Type B pancreatic cell (in vitro differentiated cells): ENCODE results near the gene C10orf105. TPM values are rescaled to one million over a fixed set of nuclear protein-coding genes. Genes with fewer than 3 reads are reported as not detected.

Experiments
- DNase-seq: peaks from one replicate; pipeline ENCODE4 v3.0.0; 2021; ENCODE audit warnings: mixed read lengths; ENCODE audit not compliant: unreplicated experiment; ENCODE audit errors: extremely low spot score
- H3K27ac Mint-ChIP-seq: 2 replicates; pipeline ENCODE4 v1.8.0; 2021; ENCODE audit warnings: mild to moderate bottlenecking, mixed read lengths
- H3K27me3 Mint-ChIP-seq: 2 replicates; pipeline ENCODE4 v1.8.0; 2021; ENCODE audit warnings: mixed read lengths
- H3K36me3 Mint-ChIP-seq: 2 replicates; pipeline ENCODE4 v1.8.0; 2021; ENCODE audit warnings: mixed read lengths
- H3K4me1 Mint-ChIP-seq: one replicate; pipeline ENCODE4 v1.8.0; 2021; ENCODE audit warnings: mixed read lengths; ENCODE audit not compliant: unreplicated experiment
- H3K4me3 Mint-ChIP-seq: 2 replicates; pipeline ENCODE4 v1.8.0; 2021; ENCODE audit warnings: mild to moderate bottlenecking, mixed read lengths
- H3K9me3 Mint-ChIP-seq: 2 replicates; pipeline ENCODE4 v1.8.0; 2021; ENCODE audit warnings: mixed read lengths
- CTCF ChIP-seq: fragments of 200-600 bp; sonication (generic); conservative IDR thresholded peaks from 2 replicates; pipeline ENCODE4 v1.5.0; 2021; ENCODE audit warnings: antibody characterized with exemption, mild to moderate bottlenecking
- total RNA-seq: library from RNA; stranded (reverse); gene quantifications from 2 replicates; pipeline ENCODE4 v1.2.1, GENCODE V29; 2021; ENCODE audit warnings: low replicate concordance

C10orf105 gene
- total RNA-seq, 1 donor from 2014 or later, result 0.31 TPM

- DNase-seq, result no peak
- Mint-ChIP-seq H3K9me3 (no peaks in the 10 kb centered on the region), H3K27me3 (no peaks in the 10 kb centered on the region), H3K4me3 (no peak overlapping the region), H3K4me1 (peaks cover 30% of the 10 kb centered on the region), H3K36me3 (no peaks in the 10 kb centered on the region), H3K27ac (peak overlapping the region; percentile 63)
- TF ChIP-seq CTCF, result no peak
These were observed 33.7 kb upstream of the C10orf105 start for GRCh38 chr10:71753091-71753959.

GRCh38 chr10:71752391-71753090 lies 33.0 kb upstream of the C10orf105 start:
- H3K36me3 Mint-ChIP-seq, result no peaks in the 10 kb centered on the region
- DNase-seq, result no peak
- H3K27me3 Mint-ChIP-seq, result no peaks in the 10 kb centered on the region
- no peak for TF ChIP-seq CTCF
- H3K9me3 Mint-ChIP-seq, result no peaks in the 10 kb centered on the region
- H3K27ac Mint-ChIP-seq, result peak overlapping the region; percentile 63
- H3K4me3 Mint-ChIP-seq, result no peak overlapping the region
- H3K4me1 Mint-ChIP-seq, result peaks cover 33% of the 10 kb centered on the region

GRCh38 chr10:71751515-71752224 lies 32.1 kb upstream of the C10orf105 start:
- no peak for TF ChIP-seq CTCF
- H3K27ac Mint-ChIP-seq, result no peak overlapping the region
- H3K9me3 Mint-ChIP-seq, result no peaks in the 10 kb centered on the region
- H3K27me3 Mint-ChIP-seq, result no peaks in the 10 kb centered on the region
- DNase-seq, result no peak
- H3K4me3 Mint-ChIP-seq, result no peak overlapping the region
- no peaks in the 10 kb centered on the region for H3K36me3 Mint-ChIP-seq
- H3K4me1 Mint-ChIP-seq, result peaks cover 41% of the 10 kb centered on the region

- no peaks in the 10 kb centered on the region for H3K36me3 Mint-ChIP-seq
- no peaks in the 10 kb centered on the region for H3K27me3 Mint-ChIP-seq
- H3K9me3 Mint-ChIP-seq, result no peaks in the 10 kb centered on the region
- no peak overlapping the region for H3K27ac Mint-ChIP-seq
- no peak for TF ChIP-seq CTCF
- DNase-seq, result no peak
- no peak overlapping the region for H3K4me3 Mint-ChIP-seq
- H3K4me1 Mint-ChIP-seq, result peaks cover 40% of the 10 kb centered on the region
These were observed 31.4 kb upstream of the C10orf105 start for GRCh38 chr10:71750986-71751385.

- H3K27ac Mint-ChIP-seq, result no peak overlapping the region
- H3K9me3 Mint-ChIP-seq, result no peaks in the 10 kb centered on the region
- no peak for TF ChIP-seq CTCF
- peaks cover 41% of the 10 kb centered on the region for H3K4me1 Mint-ChIP-seq
- no peaks in the 10 kb centered on the region for H3K27me3 Mint-ChIP-seq
- no peak for DNase-seq
- H3K4me3 Mint-ChIP-seq, result no peak overlapping the region
- no peaks in the 10 kb centered on the region for H3K36me3 Mint-ChIP-seq
These were observed 30.7 kb upstream of the C10orf105 start for GRCh38 chr10:71750124-71750841.
